ENCODE data around the gene RHOD.

DNA sequence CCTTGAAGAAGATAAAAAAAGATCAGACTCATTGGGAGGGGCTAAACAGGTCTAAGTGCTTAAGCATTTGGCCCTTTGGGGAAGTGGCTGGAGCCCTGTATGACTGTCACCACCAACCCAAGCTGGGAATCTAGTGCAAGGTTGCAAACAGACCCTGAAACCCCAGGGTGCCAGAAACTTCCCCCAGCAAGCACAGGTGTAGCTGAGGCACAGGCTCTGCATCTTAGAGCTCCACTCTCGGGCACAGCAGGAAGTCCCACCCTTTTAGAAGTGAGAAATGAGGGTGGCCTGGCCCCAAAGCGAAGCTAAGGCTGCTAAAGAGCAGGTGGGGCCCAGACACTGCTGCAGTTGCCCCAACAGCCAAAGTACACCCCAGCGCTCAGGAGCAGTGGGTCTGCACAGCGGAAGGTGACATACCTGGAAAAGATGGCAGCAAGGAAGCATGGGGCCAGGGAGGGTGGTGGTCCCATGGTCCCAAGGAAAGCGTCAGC, 56.6 kb downstream of the RHOD start:
- TF ChIP-seq, protein P1, sequence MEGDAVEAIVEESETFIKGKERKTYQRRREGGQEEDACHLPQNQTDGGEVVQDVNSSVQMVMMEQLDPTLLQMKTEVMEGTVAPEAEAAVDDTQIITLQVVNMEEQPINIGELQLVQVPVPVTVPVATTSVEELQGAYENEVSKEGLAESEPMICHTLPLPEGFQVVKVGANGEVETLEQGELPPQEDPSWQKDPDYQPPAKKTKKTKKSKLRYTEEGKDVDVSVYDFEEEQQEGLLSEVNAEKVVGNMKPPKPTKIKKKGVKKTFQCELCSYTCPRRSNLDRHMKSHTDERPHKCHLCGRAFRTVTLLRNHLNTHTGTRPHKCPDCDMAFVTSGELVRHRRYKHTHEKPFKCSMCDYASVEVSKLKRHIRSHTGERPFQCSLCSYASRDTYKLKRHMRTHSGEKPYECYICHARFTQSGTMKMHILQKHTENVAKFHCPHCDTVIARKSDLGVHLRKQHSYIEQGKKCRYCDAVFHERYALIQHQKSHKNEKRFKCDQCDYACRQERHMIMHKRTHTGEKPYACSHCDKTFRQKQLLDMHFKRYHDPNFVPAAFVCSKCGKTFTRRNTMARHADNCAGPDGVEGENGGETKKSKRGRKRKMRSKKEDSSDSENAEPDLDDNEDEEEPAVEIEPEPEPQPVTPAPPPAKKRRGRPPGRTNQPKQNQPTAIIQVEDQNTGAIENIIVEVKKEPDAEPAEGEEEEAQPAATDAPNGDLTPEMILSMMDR (IDR thresholded peaks at IDR 0.05) = no peak
- TF ChIP-seq POLR2A (IDR thresholded peaks at IDR 0.05) = no peak

Measured in uterus (tissue), 2 donors.